NCI-H2029 treated with DMSO at 0.1 percent for 48 hours (cell line): ENCODE measurements around the gene CD40.

Source experiments
- DNase-seq: peaks from one replicate; lab custom pipeline; 2025; lab: John Stamatoyannopoulos, UW

The CD40 gene

GRCh38 chr20:46122516-46123481, 4.7 kb downstream of the CD40 start:
- DNase-seq = no peak

GRCh38 chr20:46123482-46124245, 5.5 kb downstream of the CD40 start:
- no peak for DNase-seq

- DNase-seq = no peak
Measured at GRCh38 chr20:46126440-46127056, 8.4 kb downstream of the CD40 start.

GRCh38 chr20:46127396-46128010, 9.4 kb downstream of the CD40 start:
- no peak for DNase-seq

- no peak for DNase-seq
Measured at GRCh38 chr20:46128310-46129151, 10.4 kb downstream of the CD40 start.

GRCh38 chr20:46129955-46130481, 11.9 kb downstream of the CD40 start:
- DNase-seq = peak; percentile 35

GRCh38 chr20:46130534-46130933, 12.4 kb downstream of the CD40 start:
- peak; percentile 35 for DNase-seq

- no peak for DNase-seq
Measured at GRCh38 chr20:46131396-46131795, 13.3 kb downstream of the CD40 start.

- DNase-seq = no peak
Measured at GRCh38 chr20:46132705-46133120, 14.6 kb downstream of the CD40 start.

- DNase-seq = no peak
Measured at GRCh38 chr20:46133886-46134654, 16.0 kb downstream of the CD40 start.

GRCh38 chr20:46134716-46135115, 16.6 kb downstream of the CD40 start:
- DNase-seq = no peak

GRCh38 chr20:46135856-46136633, 17.9 kb downstream of the CD40 start:
- no peak for DNase-seq

- no peak for DNase-seq
Measured at GRCh38 chr20:46137816-46138215, 19.7 kb downstream of the CD40 start.

- no peak for DNase-seq
Measured at GRCh38 chr20:46139266-46139889, 21.3 kb downstream of the CD40 start.

GRCh38 chr20:46139908-46140482, 21.9 kb downstream of the CD40 start:
- DNase-seq = peak; percentile 19

GRCh38 chr20:46142124-46142523, 24.0 kb downstream of the CD40 start:
- no peak for DNase-seq

- no peak for DNase-seq
Measured at GRCh38 chr20:46144432-46145025, 26.4 kb downstream of the CD40 start.

GRCh38 chr20:46145713-46146112, 27.6 kb downstream of the CD40 start:
- DNase-seq = no peak
